GM18498 (cell line): ENCODE results near the gene SDHD.
"Not testable (repeated sequence)": the region's sequence is repeated elsewhere in the genome, so short reads cannot be mapped to it uniquely, and the experiment has no call there.

Experiments used
- ATAC-seq: cut with Tn5 transposase; IDR thresholded peaks from one replicate; pipeline ENCODE4 v1.9.1; 2021; ENCODE audit warnings: mild to moderate bottlenecking, moderate library complexity; ENCODE audit not compliant: unreplicated experiment

The SDHD gene

DNA sequence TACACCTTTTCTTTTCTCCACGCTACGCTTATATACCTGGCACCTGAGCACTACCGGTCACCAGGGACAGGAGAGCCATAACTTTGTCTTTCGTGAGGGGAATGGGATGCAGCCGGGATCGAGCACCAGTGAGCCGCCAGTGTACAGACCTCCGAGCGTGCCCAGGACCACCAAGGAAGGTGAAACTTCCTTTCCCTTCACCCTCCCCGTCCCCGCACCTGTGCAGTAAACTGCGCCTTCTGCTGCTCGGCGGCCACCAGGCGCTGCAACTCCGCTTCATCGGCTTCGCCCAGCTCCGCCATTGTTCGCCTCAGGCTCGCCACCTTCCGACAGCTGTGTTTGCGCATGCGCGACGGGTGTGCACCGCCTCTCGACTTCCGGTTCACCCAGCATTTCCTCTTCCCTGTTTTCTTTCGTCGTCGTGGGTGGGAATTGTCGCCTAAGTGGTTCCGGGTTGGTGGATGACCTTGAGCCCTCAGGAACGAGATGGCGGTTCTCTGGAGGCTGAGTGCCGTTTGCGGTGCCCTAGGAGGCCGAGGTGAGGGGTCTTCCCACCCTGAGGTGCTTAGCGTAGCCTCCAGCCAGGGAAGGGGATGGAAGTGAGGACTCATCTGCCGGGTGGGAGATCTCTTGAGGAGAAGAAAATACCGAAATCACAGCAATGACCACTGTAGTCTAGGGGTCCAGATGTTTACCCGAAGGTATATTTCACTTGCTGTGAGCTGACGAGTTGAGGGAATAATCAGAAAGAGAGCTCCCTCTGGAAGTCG is at the start of gene SDHD, which contains the start of gene TIMM8B:
TSS of gene SDHD (plus strand) at position 452 of the 770 bp plus-strand sequence. CDS start at position 487, 35 bp downstream.
TSS of gene TIMM8B (minus strand) at position 335 of the 770 bp plus-strand sequence. CDS start at position 302, 33 bp downstream.
- peak; percentile 88 for ATAC-seq

DNA sequence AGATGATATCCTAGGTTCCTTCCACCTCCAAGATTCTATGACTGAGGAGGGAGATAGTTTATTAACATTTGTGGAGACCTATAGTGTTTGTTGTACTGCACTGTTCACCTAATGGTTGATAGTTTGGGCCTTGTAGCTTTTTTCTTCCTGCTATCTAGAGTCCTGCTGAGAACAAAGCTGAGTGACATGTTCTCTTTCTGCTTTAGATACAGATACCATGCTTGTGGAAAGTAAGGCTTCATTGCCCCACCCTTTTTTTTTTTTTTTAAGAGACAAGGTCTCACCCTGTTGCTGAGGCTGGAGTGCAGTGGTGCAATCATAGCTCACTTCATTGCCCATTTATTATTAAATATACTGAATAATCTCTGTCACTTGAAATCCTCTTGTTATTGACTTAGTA is 49.1 kb upstream of the SDHD start:
- no peak for ATAC-seq

DNA sequence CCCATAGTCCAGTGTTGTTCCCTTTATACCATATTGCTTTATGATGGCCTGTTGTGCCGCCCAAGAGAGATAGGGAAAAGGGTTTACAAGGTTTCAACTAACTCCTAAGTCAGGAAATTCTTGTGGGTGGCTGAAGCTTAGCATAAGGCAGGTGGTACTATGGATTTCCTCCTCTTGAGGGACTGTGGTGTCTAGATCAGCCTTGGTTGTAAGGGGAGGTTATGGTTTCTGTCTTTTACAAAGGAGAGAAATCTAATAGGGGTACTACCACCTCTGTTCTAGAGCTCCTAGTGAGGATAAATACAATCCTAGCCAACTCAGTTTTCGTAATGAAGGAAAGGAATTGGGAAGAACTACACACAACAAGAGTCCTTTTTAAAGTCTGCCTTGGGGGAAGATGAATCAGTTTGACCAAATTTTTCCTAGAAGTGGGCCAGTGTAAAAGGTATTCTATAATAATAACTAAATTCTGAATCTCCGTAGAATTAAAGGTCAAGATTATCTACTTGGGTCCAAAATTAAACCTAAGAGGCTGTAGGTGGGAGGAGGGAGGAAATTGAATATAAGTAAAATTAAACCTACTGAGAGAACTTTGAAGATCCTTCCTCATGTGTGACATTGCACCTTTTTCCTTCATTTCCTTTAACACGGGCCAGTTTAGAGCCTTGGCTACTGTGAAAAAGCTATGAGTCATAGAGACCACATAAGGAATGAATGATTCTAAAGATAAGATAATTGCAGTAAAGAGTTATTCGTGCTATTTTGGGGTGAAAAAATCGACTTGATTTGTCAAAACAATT is 44.3 kb upstream of the SDHD start:
- no peak for ATAC-seq

DNA sequence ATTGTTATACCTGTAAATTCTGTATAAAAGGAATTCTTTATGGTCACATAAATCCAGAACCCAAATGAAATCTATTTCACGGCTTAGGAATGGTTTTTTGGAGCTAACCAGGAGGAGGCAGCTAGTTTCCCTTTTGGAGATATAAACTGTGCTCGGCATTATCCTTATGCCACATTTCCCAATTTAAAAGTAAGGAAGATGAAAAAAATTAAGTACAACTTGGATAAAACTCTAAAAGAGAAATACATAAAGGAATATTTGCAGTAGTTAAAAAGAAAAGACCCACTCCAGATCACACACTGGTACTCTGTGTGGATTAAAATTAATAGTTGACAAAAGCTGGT is 43.7 kb upstream of the SDHD start:
- ATAC-seq: no peak

DNA sequence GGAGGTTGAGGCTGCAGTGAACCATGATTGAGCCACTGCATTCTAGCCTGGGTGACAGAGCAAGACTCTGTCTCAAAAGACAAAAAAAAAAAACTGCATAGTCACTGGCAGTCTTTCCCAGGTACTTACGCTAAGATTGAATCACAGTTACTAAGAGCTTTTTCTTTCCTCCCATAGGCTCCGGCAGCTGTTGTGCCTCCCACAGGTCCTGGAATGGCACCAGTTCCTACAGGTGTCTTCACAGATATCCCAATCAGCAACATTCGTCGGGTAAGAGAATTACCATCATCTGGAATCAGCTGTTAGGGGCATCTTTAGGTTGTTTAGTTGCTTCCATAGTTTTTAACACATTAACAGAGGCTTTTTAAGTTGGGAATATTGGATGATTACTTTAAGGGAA is 41.7 kb upstream of the SDHD start:
- ATAC-seq: no peak

DNA sequence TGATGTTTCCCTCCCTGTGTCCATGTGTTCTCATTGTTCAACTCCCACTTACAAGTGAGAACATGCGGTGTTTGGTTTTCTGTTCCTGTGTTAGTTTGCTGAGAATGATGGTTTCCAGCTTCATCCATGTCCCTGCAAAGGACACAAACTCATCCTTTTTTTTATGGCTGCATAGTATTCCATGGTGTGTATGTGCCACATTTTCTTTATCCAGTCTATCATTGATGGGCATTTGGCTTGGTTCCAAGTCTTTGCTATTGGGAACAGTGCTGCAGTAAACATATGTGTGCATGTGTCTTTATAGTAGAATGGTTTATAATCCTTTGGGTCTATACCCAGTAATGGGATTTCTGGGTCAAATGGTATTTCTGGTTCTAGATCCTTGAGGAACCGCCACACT is 40.0 kb upstream of the SDHD start:
- ATAC-seq: not testable (repeated sequence)

DNA sequence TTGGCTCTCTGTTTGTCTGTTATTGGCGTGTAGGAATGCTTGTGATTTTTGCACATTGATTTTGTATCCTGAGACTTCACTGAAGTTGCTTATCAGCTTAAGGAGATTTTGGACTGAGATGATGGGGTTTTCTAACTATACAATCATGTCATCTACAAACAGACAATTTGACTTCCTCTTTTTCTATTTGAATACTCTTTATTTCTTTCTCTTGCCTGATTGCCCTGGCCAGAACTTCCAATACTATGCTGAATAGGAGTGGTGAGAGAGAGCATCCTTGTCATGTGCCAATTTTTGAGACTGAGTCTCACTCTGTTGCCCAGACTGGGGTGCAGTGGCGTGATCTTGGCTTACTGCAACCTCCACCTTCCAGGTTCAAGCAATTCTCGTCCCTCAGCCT is 38.4 kb upstream of the SDHD start:
- ATAC-seq: not testable (repeated sequence)

DNA sequence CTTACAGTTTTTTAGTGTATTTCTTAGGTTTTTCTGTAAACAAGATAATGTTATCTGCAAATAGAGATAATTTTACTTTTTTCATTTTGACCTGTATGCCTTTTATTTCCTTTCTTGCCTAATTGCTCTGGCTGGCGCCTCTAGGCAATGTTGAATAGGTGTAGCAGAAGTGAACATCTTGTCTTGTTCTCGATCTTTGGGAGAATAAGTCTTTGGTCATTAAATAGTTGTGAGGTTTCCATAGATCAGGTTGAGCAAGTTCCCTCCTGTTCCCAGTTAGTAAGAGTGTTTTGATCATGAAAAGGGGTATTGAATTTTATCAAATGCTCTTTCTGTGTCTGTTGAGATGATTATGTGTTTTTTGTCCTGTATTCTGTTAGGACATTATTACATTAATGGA is 36.9 kb upstream of the SDHD start:
- no peak for ATAC-seq

DNA sequence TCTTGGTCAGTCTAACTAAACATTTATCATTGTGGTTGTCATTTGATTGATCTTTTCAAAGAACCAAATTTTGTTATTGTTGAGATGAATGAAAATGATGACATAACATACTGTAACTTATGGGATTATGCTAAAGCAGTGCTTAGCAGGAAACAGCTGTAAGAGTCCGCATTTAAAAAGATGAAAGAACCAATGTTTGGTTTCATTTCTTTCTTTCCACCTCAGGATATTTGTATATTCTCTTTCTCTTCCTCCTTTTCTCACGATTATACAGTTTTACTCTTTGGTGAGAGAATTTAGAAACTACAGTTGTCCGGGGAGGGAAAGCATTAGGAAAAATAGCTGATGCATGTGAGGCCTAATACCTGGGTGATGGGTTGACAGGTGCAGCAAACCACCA is 36.0 kb upstream of the SDHD start:
- peak; percentile 85 for ATAC-seq

DNA sequence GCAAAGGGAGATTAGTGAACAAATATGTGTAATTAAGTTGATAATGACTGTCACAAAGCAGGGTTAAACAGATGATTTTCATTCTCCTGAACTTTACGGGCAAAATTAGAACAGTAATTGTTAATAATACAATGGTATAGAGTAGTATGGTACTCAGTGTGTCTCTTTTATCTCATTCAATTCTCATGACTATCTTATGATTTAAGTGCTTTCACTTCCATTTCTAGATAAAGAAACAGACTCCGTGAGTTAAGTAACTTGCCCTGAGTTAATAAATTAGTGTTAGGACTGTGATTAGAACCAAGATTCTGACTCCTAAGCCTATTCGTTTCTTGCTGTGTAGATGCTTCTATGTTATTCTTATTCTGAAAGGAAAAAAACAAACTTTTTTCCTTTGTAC is 34.9 kb upstream of the SDHD start:
- peak; percentile 46 for ATAC-seq

DNA sequence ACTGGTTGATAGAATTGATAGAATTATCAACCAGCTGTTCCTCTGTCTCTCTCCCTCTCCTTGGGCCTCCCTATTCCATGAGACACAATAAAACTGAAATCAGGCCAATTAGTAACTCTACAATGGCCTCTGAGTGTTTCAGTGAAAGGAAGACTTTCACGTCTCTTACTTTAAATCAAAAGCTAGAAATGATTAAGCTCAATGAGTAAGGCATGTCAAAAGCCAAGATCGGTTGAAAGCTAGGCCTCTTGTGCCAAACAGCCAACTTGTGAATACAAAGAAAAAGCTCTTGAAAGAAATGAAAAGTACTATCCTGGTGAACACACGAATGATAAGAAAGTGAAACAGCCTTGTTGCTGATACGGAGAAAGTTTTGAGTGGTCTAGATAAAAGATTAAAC is 29.5 kb upstream of the SDHD start:
- ATAC-seq: no peak

DNA sequence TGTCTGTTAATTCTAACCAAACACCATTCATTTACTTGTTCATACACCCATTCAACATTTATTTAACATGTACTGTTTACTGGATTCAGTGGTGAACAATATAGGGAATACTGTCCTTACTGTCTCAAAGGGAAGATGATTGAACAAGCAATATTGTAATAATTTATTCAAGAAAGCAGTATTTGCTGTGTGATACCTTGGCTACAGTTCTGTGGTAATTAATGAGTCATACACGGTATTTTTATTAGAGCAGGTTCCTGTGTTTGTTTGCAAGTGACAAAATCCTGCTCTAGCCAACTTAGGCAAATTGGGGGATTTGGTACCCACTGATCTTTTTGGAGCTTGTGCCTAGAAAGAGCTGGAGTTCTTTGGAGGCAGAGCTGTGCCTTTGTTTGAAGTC is 28.6 kb upstream of the SDHD start:
- no peak for ATAC-seq

DNA sequence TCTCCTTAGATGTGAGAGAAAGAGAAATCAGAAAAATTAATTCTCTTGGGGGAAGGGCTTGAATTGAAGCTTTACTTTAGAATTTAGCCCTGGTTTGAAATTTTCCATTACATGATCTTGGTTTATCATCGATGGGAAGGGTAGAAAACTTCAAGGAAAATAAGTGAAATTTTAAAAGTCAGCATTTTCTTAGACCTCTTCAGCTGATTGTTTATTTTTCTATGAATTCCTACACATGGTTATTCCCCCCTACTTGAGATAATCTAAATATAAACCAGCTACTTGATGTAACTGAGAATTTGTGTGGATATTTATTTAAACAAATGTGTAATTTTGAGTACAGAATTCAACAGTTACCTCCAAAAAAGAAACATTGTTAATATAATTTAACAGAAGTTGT is 23.8 kb upstream of the SDHD start:
- ATAC-seq: no peak

DNA sequence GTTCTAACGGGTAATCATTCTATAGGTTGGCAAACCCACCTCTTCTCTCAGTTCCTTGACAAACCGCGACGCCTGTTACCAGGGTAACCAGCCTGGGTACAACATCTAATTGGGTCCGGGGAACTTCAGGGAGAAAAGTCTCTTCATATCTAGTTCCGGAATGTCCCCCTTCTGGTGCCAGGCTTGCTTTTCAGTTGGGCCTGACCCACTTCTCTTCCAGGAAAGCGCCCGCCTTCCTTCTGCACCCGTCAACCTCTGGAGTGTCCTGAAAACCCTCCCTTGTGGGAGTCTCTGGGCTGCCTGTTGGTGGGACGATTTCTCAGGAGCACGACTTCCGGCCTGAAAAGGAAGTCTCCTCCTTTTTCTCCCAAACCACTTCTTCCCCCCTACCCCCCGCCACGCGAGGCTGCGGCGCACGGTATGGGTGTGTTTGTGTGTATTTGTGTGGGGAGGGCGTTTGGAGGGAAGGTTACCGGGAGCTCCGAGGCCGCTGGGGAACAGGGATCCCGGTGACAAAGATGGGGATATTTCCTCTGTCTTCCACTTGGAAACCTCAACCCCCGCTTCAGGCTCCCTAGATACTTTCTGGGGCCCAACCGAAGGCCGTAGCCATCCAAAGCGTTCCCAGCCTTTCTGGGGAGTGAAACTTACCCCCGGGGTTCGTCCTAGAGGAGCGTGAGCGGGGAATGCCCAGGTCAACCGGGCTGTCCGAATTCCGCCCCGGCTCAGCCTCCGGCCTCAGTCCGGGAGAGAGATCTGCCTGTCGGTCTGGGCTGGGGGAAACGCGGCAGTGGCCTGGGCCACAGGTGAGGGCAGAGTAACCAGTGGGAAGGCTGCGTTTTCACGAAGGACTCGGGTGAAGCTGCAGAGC is 12.5 kb upstream of the SDHD start, which contains the start of the genes NKAPD1 and PIH1D2:
TSS of gene NKAPD1 (plus strand) at position 359 of the 871 bp plus-strand sequence. CDS start 1,276 bp downstream, outside the sequence.
TSS of gene PIH1D2 (minus strand) at position 77 of the 871 bp plus-strand sequence. CDS start 843 bp downstream, outside the sequence.
- ATAC-seq: peak; percentile 89

DNA sequence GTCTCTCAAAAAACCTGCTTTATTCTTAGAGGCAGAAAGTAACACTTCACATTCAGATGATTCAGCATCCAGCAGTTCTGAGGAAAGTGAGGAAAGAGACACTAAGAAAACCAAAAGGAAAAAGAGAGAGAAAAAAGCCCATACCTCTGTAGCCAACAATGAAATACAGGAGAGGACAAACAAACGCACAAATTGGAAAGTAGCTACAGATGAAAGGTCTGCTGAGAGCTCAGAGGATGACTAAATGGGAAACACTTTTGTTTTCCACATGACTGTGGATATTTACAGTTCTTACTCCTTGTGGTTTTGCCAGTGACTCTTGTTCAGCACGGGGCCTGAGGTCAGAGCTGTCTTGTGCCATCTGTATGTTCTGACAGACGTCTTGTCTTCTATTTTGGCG is 3.9 kb upstream of the SDHD start:
- no peak for ATAC-seq

DNA sequence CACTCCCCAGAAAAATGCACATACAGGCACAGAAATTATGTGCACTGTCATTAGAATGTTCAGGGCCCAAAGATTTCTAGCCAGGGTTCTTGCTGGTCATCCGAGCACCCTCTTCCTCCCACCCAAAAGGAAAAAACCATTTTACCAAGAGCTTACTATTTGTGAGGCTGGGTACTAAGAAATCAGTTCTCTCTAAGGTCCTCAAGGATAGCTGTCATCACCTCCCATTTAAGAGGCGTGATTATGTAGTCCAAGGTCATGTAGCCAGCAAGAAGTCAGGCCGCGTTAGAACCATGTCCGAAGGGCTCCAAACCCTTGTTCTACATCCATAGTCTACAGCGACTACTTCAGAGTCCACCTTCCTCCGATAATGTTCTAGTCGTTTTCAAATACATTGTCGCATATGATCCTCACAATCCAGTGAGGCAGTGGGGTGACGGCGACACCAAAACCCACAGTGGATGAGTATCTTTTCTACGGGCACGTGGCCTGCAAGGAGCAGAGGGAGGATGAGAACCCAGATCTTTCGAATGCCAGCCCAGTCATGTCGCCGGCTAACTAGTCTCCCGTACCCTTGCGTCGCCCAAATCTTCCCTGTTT is 751 bp upstream of the SDHD start:
- peak; percentile 50 for ATAC-seq

DNA sequence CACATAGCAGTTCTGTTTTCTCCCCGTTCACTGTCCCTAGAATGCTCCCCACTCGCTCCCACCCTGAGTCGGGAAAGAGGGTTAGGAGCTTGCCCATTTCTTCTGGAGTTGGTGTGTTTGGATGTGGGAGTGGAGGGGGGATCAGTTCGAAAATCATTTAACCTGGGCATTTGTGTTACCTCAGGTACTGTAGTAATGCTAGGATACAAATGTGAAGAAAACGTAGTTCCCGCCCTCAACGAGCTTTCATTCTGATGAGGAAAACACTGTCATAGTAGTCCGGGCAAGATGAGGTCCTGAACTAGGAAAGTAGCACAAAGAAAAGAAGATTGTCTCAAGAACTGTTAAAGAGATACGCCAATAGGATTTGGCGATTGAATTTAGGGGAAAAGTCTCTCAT is 539 bp downstream of the SDHD start:
- no peak for ATAC-seq

DNA sequence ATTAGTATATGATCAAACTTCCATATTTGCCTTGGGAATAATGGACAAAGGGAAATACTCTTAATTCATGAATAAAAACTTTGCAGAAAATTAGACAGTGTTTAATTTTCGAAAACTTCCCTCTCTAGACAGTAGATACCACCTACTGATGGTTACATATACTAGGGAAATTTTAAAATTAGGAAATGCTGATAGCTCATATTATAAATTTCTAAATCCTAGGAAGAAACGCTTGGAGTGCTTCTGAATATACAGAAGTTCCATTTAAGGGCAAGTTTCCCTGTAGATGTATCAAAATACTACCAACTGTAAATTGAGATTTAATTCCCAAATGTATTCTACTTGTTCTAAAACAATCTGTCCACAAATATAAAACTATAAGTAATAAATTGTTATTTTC is 8.6 kb downstream of the SDHD start:
- ATAC-seq: not testable (repeated sequence)

DNA sequence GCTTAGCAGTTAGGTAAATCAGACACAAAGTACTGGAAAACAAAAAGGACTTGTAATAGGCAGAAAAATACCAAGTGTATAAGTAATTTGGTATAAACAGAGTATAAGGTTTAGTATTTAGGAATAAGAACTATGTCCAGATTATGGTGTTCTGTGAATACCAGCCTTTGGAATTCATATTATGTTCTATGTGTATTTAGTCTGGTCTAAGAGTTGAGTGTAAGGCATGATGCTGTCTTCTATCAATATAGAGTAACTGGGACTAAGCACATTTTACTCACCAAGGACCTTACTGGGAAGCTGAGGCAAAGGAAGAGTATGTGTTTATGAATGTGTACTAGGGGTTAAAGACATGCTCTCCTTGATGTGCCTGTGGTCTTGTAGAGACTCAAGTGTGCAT is 9.5 kb downstream of the SDHD start:
- ATAC-seq: no peak

DNA sequence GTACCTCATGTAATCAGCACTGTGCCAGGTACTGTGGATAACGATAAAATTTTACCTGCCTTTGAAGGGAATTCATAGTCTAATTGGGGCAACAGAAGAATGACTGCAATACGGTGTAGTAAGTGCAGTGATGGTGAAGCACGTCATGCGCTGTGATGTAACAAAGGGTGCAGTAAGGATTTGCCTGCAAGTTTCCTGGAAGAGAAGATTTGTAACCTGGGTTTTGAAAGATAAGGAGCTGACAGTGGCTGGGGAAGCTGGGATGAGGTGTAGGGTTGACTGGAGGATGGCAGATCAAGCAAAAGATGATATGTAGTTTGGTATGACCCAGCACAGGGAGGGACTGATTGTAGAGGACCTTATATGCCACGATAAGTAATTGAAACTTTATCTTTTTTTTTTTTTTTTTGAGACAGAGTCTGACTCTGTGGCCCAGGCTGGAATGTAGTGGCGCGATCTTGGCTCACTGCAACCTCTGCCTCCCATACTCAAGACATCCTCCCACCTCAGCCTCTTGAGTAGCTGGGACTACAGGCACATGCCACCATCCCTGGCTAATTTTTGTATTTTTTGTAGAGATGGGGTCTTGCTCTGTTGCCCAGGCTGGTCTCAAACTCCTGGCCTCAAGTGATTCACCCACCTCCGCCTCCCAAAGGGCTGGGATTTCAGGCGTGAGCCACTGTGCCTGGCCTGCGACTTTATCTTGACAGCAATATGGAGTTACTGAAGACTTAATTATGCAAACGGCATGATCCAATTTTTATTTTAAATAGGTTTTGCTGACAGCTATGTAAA is 11.3 kb downstream of the SDHD start:
- ATAC-seq: no peak
